Activated CD4-positive, alpha-beta T cell treated with anti-CD3 and anti-CD28 coated beads, Interleukin-2, amount 50 U/mL, for 24 hours (primary cell): ENCODE data around the gene DONSON.
"Not testable (repeated sequence)": the region's sequence is repeated elsewhere in the genome, so short reads cannot be mapped to it uniquely, and the experiment has no call there.

Source experiments
- DNase-seq, 2 donors: peaks; one replicate each; pipeline ENCODE4 v3.0.0-alpha.2; 2020; ENCODE audit warnings: low read depth in 1 of 2, low spot score in 1 of 2

The DONSON gene, protein sequence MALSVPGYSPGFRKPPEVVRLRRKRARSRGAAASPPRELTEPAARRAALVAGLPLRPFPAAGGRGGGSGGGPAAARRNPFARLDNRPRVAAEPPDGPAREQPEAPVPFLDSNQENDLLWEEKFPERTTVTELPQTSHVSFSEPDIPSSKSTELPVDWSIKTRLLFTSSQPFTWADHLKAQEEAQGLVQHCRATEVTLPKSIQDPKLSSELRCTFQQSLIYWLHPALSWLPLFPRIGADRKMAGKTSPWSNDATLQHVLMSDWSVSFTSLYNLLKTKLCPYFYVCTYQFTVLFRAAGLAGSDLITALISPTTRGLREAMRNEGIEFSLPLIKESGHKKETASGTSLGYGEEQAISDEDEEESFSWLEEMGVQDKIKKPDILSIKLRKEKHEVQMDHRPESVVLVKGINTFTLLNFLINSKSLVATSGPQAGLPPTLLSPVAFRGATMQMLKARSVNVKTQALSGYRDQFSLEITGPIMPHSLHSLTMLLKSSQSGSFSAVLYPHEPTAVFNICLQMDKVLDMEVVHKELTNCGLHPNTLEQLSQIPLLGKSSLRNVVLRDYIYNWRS

DNA sequence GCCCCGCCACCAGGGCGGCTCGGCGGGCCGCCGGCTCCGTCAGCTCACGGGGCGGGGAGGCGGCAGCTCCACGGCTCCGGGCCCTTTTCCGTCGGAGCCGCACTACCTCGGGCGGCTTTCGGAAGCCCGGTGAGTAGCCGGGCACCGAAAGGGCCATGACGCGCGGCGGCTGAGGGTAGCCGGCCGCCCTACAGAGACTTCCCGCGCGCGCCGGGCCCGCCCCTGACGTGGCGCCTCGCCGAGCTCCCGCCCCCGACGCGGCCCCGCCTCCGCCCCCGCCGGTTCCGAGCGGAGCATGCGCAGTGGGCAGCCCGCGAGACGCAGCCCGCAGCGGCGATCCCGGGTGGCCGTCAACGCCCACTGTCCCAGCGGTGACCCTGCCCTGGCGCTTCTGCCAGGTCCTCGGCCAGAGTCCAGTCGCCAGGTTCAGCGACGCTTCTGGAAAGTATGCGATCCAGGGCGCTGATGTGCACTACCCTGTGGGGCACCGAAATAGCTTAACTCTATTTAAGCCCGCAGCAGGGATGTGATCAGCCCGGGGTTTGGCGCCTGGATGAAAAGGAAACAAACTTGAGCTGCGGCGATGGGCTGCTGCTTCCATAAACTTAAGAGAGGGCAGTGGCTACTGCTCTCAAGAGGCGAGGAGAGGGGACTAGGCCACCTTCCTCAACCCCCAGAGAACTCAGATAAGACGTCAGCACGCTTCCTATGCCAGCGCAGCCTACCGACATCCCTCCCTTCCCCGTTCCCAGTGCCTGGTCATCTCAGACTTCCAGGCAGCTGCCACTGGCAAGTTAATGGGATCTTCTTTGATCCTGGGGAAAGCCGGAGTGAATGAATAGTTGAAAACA is at the start of gene DONSON:
DONSON (minus strand) TSS at position 200 of the 851 bp plus-strand sequence; CDS start at position 157, 43 bp downstream.
- peak; percentile 73 to 76 for DNase-seq

DNA sequence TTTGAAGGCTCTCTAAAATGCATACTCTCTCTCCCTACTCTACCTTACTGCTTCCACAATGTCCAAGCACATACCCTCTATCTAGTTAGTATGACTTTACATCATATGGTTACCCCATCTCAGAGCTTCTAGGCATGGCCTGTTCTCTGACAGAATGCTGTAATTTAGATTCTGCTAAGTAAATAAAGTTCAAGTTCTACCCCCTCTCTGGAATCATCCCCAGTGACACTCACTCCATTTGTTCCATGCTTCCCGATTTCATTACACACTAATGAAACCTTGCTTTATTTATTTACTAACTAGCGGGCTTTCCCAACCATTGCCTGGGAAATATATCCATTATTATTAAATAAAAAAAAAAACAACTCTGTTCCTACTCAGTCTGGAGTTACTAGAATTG is 45.8 kb upstream of the DONSON start:
- DNase-seq, result no peak

DNA sequence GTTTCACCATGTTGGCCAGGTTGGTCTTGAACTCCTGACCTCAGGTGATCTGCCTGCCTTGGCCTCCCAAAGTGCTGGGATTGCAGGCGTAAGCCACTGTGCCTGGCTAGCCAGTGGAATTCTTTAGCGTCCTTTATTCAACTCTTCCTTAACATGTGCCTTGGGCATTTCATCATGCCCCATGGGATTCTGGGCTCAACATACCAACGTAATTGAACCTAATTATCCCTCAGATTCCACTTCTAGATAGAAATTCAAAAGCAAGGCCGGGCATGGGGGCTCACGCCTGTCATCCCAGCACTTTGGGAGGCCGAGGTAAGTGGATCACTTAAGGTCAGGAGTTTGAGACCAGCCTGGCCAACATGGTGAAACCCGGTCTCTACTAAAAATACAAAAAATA is 37.7 kb upstream of the DONSON start:
- not testable (repeated sequence) for DNase-seq

DNA sequence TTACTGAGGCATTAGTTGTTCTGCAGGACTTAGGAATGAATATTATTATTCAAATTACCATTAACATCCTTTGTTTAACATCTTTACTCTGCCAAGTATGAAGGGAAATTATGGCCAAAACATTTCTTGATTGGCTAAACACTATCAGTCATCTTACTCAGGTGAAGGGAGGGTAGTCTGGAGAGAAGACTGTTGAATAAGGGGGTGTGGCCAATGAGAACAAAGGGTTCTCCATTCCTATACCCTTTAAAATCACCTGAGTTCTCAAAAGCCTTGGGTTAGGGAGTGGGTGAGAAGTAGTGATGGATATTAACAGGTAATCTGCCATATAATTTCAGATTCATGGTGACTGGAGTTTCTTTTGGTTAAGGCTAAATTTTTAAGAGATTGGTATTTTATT is 33.8 kb upstream of the DONSON start:
- DNase-seq, result no peak

DNA sequence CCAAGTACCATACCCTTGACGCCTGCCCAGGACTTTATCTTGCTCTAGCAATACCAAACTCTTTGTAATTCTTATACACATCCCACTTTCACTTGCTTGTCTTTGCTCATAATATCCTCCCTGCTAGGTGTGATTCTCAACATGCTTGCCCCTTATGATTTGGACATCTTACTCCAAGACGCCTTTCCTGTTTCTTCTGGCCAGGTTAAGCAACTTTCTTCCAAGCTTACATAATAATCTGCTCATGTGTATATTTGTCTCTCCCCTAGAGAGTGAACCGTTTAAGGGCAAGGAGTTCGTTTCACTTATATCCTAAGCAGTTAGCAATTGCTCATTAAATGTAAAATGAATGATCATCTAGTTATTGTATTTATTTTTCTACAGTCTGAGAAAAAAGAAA is 31.2 kb upstream of the DONSON start:
- DNase-seq, result no peak

DNA sequence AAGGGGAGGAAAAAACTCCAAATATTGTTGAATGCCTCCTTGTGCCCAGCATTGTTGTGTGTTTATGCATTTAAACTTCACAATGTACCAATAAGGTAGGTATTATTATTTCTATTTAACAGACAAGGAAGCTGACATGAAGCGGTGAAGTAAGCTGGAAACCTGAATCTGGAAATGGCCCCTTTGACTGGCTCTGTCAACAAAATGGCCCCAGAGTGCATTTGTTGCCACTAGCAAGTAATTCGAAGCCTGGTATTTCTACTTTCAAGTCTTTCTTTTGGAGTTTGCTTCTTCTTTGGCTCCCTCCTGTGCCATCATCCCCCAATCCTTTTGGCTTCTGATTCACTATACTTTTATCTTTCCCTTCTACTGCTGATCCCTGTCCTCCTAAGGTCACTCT is 29.9 kb upstream of the DONSON start:
- DNase-seq, result no peak

DNA sequence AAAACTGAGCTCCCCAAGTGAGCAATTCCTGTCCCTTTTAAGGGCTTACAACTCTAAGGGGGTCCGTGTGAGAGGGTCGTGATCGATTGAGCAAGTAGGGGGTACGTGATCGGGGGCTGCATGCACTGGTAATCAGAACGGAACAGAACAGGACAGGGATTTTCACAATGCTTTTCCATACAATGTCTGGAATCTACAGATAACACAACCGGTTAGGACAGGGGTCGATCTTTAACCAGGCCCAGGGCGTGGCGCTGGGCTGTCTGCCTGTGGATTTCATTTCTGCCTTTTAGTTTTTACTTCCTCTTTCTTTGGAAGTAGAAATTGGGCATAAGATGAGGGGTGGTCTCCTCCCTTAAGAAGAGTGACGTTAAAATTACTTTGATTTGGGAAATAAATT is 29.1 kb upstream of the DONSON start:
- not testable (repeated sequence) for DNase-seq

DNA sequence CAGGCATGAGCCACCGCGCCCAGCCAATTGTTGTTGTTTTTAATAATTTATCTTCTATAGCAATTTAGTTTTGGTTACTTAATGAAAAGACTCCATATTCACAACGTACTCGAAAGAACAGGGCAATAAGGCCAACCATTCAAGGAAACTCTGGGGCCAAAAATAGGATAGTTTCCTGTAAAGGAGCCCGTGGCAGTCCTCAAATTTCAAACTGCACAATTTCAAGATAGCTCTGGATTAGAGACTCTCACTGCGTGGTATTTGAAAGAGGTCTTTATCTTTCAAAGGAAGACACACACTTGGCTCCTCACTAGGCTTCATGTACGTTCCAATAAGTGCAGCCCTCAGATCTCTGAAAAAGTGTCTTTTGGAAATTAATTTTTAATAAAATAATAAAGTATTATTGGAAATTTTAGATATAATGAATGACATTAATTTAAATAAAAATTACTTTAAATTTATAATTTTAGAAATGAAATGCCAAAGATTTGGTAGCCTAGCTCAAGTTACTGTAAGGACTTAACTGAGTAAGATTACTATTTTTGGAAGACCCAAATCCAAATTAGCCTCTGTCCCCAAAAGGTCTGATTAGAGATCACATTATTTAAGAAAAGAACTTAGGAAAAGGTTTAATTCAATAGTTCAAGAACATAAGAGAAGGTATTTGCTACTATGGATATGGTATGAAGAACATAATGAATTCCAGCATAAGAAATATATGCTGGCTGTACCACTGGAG is 22.7 kb upstream of the DONSON start:
- no peak for DNase-seq

DNA sequence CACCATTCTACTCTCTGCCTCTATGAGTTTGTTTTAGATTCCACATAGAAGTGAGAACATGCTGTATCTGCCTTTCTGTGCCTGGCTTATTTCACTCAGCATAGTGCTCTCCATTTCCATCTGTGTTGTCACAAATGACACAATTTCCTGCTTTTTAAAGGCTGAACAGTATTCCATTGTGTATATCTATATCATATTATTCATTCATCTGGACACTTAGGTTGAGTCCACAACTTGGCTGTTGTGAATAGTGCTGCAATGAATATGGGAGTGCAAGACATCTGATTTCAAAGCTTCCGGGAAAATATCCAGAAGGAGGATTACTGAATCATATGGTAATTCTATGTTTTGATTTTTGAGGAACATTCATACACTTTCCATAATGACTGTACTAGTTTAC is 20.1 kb upstream of the DONSON start:
- no peak for DNase-seq

DNA sequence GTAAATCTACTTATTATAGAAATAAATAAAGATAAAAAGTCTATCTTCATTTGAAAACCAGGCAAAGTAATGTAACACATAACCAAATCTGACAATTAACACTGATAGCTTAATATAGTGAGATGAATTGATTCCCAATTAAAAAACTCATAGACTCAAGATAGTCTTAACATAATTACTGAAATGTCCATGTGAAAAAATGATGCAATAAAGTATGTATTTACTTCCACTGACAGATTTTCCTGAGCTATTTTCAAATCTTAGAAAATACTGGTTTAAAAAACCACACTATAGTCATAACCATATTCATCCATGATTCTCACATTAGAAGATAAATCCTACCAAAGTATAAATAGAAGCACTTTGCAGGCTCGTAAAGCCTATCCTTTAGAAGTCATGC is 9.6 kb upstream of the DONSON start:
- DNase-seq, result no peak

DNA sequence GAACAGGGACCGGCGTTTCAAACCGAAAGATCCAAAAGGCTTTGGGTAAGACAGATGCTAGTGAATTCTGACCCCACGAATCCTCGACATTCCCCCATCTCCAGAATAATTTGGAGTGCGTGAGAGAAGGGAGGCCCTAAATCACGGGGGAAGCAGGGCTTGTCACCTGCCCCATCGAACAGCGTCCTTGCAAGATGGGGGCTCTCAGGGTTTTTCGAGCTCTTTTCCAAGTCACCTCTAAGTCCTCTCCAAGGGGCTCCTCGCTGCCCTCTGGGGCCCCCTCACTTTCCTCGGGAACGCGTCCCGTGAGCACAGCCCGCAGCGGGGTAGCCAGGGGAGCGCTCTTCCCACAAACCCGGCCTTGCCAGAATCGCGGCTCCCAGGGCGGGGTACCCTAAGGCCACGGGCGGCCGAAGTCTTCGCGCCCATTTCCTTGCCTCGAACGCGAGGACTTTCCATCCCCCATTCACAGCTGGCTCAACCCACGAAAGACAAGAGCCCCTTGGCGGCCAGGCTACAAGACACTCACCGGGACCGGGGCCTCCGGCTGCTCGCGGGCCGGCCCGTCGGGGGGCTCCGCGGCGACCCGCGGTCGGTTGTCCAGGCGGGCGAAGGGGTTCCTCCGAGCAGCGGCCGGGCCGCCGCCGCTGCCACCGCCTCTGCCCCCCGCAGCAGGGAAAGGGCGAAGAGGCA is 546 bp downstream of the DONSON start:
- peak in 1 of 2 donors; percentile 20 for DNase-seq

DNA sequence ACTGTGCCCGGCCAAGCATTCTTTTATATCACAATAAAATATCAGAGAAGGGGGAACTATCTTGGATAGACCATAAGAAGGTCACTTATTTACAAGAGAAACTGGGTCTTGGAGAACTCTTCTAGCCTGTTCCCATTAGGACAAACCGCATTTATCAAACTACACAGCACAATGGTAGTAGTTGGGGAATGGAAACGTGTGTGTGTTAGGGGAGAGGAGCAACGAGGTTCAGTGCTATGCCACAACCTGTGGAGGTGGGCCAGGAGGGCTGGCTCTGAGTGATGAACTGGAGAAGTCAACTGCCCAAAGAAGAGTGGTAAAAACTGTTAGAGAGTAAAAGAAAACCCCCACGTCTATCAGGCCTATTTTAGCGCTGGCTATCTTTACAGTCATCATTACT is 1.6 kb downstream of the DONSON start:
- DNase-seq, result no peak

DNA sequence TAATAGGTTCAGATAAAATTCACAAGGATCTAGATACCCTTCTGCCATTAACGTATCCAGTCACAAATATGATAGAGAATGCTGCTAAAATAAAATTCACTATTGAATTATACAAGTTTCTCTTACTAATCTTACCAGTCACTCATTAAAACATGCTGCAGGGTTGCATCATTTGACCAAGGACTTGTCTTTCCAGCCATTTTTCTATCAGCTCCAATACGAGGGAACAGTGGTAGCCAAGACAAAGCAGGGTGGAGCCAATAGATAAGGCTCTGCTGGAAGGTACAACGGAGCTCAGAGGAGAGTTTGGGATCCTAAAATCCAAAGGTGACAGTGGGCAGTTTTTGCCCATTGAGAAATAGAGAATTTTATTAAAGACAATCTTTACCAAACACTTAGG is 4.0 kb downstream of the DONSON start:
- DNase-seq, result no peak

DNA sequence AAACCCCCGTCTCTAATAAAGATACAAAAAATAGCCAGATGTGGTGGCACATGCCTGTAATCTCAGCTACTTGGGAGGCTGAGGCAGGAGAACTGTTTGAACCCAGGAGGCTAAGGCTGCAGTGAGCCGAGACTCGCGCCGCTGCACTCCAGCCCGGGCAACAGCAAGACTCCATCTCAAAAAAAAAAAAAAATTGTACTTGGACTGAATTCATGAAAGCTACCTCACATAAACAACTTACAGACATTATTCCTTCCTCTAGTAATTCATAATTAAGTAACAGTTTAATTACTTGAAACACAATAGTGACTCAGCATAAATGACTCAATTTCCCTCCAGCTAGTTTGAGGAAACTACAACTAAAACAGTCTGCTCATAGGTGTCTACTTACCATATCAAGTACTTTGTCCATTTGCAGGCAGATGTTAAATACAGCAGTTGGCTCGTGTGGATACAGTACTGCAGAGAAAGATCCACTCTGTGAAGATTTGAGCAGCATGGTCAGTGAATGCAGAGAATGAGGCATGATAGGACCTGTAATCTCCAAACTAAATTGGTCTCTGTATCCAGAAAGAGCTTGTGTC is 9.4 kb downstream of the DONSON start:
- no peak for DNase-seq

DNA sequence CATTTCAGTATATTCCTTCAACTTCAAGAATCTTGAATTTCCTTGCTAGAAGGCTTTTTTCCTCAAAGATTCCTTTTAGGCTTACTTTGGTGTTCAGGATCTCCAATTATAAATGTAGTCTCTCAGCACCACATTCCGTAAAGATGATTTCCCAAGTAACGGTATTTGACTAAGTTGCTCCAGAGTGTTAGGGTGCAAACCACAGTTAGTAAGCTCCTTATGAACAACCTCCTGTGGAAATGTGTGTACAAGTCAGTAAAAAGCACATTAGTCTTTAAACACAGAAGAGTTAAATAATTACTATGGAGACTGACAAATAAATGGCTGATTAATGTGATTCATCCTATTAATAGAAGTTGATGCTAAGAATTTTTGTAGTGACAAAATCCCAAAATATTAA is 10.3 kb downstream of the DONSON start:
- DNase-seq, result no peak

DNA sequence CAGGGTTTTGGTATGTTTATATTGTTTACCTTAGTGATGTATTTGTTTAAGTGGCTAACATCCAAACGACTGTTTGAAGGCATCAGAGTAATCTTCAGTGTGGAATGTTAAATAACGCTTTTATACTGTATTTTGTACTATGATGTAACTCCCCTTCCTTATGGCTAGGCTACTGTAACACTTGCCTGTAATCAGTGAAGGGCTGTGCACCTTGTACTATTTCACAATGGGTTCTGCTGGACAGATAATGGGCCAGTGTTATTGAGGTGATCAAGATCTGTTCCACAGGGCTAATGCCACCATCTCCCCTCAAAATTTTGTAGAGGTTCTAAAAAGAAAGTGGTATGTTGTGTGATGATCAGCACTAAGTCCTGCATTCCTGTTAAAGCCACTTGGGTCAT is 11.7 kb downstream of the DONSON start:
- DNase-seq, result not testable (repeated sequence)

DNA sequence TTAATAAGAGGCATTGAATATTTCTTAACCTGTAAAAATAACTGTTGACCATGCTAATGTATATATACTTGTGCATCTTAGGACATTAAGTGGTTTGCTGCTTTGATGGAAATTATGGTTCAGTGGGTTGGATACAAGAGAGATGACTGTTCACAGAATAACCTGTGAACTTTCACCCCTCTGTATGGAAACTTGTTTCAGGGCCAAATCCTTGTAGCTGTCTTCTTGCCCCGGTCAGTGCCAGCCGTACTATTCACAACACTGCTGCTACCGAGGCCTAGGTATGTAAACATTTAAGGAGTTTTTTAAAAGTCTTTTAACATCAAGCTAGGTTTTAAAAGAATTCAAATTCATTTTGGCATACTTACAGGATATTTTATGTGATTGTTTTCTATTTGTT is 16.1 kb downstream of the DONSON start:
- no peak for DNase-seq

DNA sequence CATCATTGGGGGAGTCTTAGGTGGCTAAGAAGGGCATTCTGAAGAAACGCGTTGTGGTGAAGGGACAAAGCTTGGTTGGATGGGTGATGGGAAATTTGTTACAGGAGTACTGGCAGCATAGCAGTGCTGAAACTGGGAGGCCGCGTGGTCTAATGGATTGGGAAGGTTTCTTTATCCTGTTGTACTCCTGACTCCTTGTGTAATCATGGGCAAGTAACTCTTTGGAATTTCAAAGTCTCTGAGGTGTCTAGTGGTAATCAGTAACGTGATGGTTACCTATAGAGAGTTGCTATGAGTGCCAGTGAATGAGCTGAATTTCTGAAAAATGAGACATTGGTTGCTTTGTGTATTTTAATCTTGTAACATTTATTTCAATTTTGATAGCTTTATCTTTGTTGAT is 18.5 kb downstream of the DONSON start:
- no peak for DNase-seq

DNA sequence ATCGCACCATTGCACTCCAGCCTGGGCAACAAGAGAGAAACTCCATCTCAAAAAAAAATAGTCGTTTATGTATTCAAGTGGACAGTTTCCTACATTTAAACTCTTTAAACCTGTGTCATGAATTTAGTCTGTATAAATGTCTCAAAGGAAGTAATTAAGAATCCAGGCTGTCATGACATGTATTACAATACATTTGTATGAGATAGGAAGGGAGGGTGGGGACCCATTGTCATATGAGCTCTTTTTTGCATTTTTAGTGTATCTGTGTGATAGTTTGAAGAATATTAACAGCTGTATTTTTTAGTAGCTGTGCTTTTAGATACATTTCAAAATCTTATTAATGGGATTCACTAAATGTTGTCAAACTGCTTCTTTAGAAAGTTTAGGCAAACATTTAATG is 20.0 kb downstream of the DONSON start:
- no peak for DNase-seq

DNA sequence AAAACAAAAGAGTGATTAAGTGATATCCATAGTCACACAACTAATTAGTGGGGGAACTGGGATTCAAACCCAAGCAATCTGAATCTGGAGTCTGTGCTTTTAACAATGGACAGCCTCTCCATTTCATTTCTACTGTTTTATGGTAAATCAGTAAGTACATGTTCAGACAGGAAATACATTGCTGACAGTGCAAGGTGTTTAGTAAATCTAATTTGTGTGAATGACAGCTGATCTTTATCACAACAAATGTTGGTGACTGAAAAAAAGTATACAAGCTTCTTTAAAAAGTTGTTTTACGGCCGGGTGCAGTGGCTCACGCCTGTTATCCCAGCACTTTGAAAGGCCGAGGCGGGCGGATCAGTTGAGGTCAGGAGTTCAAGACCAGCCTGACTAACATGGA is 20.6 kb downstream of the DONSON start:
- DNase-seq, result no peak
